HuH-7.5 (cell line): Measurements from ENCODE around the gene HSD17B14.
"Not testable (repeated sequence)": the region's sequence is repeated elsewhere in the genome, so short reads cannot be mapped to it uniquely, and the experiment has no call there.

ENCODE experiments used
- DNase-seq: peaks from one replicate; pipeline ENCODE4 v3.0.0; 2011; ENCODE audit warnings: low spot score

The HSD17B14 gene

GRCh38 chr19:48836089-48837017, at the start of gene HSD17B14:
TSS of gene HSD17B14 (minus strand) at chr19:48836491. CDS start at chr19:48836411, 80 bp downstream.
- DNase-seq: no peak

GRCh38 chr19:48883726-48884125, 47.4 kb upstream of the HSD17B14 start:
- no peak for DNase-seq

- no peak for DNase-seq
Observed at GRCh38 chr19:48881741-48882657, 45.7 kb upstream of the HSD17B14 start.

- not testable (repeated sequence) for DNase-seq
Observed at GRCh38 chr19:48879696-48880095, 43.4 kb upstream of the HSD17B14 start.

GRCh38 chr19:48879025-48879637, 42.8 kb upstream of the HSD17B14 start:
- no peak for DNase-seq

- DNase-seq: no peak
Observed at GRCh38 chr19:48878196-48879024, 42.1 kb upstream of the HSD17B14 start.

GRCh38 chr19:48877855-48878195, 41.5 kb upstream of the HSD17B14 start:
- no peak for DNase-seq

- DNase-seq: not testable (repeated sequence)
Observed at GRCh38 chr19:48876043-48876981, 40.0 kb upstream of the HSD17B14 start.

GRCh38 chr19:48874303-48875135, 38.2 kb upstream of the HSD17B14 start:
- no peak for DNase-seq

GRCh38 chr19:48873476-48874302, 37.4 kb upstream of the HSD17B14 start:
- DNase-seq: no peak

- peak; percentile 93 for DNase-seq
Observed at GRCh38 chr19:48872884-48873475, 36.7 kb upstream of the HSD17B14 start.

- peak; percentile 95 for DNase-seq
Observed at GRCh38 chr19:48872182-48872883, 36.0 kb upstream of the HSD17B14 start, which contains the start of gene PPP1R15A. TSS of gene PPP1R15A (plus strand) at chr19:48872421. CDS start at chr19:48873234, 813 bp downstream.

- not testable (repeated sequence) for DNase-seq
Observed at GRCh38 chr19:48871471-48872181, 35.3 kb upstream of the HSD17B14 start.

GRCh38 chr19:48870048-48870447, 33.8 kb upstream of the HSD17B14 start:
- DNase-seq: no peak

- no peak for DNase-seq
Observed at GRCh38 chr19:48868114-48868886, 32.0 kb upstream of the HSD17B14 start, which contains the start of gene PLEKHA4. TSS of gene PLEKHA4 (minus strand) at chr19:48868617. CDS start at chr19:48867620, 997 bp downstream.

- no peak for DNase-seq
Observed at GRCh38 chr19:48867746-48868113, 31.4 kb upstream of the HSD17B14 start.
